Fibroblast of skin of abdomen (primary cell): ENCODE measurements around the gene AMBP.
A peak's percentile ranks its signal among the peaks of the same experiment; 100 is the strongest.
"Not testable (repeated sequence)": the region's sequence is repeated elsewhere in the genome, so short reads cannot be mapped to it uniquely, and the experiment has no call there.

ENCODE experiments used
- DNase-seq: peaks from one replicate; pipeline ENCODE4 v3.0.0-alpha.2; 2013

Gene AMBP

DNA sequence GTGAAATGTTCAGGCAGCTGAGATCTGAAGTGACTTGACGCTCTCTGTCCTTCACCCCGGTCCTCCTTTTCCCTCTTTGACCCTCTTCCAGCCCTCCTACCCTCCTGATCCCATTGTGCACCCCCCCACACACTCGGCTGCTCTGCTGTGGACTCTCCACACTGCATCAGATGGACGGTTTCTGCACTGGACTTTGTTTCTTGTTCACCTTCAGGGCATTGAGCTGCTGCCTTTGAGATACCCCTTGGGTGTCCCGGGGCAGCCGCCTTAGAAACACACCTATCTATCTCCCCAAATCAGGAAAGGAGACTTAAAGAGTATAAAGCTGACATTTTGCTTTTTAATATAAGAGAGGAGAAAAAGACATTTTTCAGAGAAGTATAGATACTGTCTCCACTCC lies 27.5 kb downstream of the AMBP start:
- no peak for DNase-seq

DNA sequence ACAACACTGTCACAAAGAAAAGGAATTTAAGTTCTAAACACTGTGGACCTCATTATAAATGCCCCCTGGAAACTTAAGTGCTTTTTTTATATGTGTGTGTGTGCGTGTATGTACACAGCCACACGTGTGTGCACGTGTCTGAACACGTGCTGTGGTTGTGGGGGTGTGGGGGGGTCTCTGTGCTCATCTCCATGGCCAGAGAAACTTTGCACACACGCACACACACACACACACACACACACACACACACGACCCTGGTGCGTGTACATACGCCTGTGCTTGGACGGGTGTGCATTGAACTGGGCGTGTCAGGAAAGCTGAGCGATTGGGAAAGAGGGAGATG lies 27.9 kb downstream of the AMBP start:
- DNase-seq = no peak

DNA sequence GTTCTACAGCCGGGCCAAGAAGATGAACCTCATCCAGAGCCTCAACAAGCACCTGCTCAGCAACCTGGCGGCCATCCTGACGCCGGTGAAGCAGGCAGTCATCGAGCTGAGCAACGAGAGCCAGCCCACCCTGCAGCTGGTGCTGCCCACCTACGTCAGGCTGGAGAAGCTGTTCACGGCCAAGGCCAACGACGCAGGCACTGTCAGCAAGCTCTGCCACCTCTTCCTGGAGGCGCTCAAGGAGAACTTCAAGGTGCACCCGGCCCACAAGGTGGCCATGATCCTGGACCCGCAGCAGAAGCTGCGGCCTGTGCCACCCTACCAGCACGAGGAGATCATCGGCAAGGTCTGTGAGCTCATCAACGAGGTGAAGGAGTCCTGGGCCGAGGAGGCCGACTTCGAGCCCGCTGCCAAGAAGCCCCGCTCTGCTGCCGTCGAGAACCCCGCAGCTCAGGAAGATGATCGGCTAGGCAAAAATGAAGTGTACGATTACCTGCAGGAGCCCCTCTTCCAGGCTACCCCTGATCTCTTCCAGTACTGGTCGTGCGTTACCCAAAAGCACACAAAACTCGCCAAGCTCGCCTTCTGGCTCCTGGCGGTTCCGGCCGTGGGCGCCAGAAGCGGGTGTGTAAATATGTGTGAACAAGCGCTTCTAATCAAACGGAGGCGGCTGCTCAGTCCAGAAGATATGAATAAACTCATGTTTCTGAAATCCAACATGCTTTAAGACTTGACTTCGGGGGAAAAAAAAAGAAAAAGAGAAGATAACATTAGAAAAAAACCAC lies 28.5 kb downstream of the AMBP start:
- DNase-seq = no peak

- DNase-seq = no peak
These were observed 29.3 kb downstream of the AMBP start for GRCh38 chr9:114048533-114049415.

DNA sequence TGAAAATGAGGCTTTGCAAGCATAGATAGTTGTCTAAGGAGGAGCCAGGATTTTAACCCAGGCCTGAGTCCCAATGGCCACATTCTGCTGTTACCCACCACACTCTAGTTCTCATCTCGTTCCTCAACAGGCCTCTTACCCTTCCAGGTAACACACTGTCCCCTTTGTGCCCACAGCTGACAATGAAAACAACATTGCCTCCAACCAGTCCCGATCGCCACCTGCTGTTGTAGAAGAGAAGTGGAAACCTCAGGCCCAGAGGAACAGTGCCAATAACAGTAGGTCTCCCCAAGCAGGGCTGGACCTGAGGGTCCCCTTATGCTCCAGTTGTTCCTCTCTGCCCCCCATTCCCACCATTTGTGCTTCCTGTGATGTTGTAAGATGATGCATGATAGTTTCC lies 30.4 kb downstream of the AMBP start:
- DNase-seq = no peak

GRCh38 chr9:114046875-114047274 lies 31.2 kb downstream of the AMBP start:
- peak; percentile 49 for DNase-seq

GRCh38 chr9:114046237-114046755 lies 31.8 kb downstream of the AMBP start:
- no peak for DNase-seq

GRCh38 chr9:114043660-114044059 lies 34.4 kb downstream of the AMBP start:
- DNase-seq = not testable (repeated sequence)

DNA sequence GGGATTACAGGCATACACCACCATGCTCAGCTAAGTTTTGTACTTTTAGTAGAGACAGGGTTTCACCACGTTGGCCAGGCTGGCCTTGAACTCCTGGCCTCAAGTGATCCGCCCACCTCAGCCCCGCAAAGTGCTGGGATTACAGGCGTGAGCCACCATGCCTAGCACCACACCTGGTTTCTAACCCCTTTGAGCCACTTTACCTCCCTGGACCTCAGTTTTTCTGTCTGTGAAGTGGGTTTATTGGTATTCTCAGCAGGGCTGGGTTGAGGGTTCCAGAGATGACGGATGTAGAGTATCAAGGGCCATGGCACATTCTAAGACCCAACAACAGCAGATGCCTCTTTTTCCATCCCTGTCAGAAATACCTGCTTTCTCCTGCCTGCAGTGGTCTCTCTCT lies 38.6 kb downstream of the AMBP start:
- no peak for DNase-seq

DNA sequence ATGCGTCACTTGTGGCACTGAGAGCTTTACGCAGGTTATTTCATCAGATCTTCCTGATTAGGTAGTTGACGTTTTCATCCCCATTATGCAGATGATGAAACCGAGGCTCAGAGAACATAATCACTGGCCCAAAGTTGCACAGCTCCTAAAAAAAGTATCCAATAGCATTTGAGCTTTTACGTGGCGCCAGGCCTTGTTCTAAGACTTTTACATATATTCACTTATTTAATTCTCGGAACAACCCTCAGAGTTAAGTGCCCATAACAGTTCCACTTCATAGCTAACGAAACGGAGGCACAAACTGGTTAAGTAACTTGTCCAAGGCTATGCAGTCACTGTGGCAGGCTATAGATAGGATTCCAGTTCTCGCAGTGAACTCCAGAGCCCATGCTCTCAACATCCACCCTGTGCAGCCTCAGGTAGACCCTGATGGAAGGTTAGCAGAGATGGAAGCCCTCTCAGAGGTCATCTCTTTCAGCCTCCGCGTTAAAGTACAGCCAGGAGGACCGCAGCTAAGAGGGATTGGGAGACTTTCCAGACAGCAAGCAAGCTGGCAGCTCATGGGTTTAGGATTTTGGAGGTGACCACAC lies 39.3 kb downstream of the AMBP start:
- DNase-seq = no peak

DNA sequence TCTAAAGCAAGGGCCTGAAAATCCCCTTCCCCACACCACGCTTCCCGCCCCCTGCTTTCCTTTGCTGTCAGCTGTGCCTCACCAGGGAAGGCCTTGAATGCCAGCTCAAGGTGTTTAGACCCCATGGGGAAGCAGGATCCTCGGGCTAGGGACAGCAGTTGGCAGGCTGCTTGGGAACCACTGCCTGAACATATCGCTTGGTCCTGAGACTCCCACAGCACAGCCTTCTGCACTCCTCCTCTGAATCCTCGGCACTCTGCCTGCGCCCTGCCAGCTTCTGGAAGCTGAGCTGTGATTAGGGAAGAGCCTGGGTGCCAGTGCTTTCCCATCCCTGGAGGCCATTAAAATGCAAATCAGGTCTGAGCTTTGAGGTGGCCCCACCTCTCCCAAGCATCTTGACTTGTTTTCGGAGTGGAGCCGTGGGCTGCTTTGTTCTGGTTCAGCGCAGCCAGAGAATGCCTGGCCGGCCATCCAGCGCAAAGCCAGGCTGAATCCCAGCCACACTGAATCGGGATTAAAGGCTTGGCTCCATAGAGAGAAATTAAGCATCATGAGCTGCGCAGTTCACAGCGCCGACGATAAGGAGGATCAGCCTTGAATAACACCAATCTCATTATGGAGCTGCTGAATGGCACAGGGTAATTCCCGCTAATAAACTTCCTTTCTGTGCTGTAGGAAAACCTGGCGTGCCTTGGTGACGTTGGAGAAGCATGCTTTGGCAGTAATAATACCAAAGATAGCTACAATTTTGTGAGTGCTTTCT lies 40.0 kb downstream of the AMBP start:
- DNase-seq = no peak

- DNase-seq = no peak
These were observed 40.9 kb downstream of the AMBP start for GRCh38 chr9:114037249-114037648.

DNA sequence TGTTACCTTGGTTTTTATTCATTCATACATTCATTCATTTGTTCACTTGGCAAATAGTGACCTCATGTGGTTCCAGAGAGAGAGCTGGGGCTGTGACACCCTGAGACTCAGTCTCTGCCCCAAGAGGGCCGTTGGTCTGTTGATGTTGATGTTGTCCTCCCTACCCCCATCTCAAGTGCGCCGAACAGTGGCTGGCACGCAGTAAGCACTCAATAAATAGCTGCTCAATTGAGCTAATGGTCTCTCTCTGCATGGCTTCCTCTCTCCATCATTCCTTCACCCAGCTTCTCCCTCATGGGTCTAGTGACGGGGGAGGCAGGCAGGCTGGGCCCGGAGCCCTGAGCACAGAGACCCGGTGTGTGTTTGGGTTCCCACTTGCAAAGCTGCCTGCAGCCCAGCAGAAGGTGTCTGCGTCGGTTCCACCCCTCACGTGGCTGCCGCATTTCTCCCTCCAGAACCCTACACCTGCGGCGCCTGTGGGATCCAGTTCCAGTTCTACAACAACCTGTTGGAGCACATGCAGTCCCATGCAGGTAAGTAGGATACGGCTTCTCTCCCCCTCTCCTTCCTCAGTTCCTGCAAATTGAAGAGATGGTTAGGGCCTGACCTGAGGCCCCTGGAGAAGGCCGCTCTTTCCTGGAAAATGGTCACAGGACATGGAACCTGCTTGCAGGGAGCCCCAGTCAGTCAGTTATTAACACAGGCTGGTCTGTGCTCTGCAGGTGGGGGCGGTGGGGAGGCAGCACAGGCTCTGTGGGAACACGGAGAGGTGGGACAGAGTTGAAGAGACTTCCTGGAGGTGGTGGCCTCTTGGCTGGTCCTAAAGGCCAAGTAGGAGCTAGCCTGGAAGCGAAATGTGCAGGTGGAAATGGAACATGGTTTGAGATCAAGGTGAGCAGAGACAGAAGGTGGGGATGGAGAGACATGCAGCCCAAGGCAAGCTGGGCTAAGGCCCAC lies 42.0 kb downstream of the AMBP start:
- no peak for DNase-seq

GRCh38 chr9:114035221-114035844 lies 42.8 kb downstream of the AMBP start:
- no peak for DNase-seq

DNA sequence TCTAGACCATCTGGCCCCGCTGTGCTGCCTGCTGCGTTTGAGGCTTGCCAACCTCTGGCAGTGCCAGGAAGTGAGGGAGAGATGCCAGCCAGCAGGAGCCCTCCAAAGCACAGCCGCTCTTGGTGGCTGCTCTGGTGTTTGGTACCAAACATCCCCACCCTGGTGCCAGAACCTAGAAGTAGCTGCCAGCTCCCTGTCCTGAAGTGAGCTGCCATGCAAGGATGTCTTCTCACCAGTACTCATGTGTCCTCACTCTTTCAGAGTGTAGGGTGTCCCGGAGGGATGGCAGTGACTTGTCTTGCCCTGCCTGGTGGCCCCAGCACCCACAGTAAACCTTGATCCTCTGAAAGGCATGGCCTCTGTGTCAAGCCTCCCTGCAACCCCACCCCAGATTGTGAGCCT lies 43.4 kb downstream of the AMBP start:
- no peak for DNase-seq

- no peak for DNase-seq
These were observed 43.9 kb downstream of the AMBP start for GRCh38 chr9:114034196-114034595.

DNA sequence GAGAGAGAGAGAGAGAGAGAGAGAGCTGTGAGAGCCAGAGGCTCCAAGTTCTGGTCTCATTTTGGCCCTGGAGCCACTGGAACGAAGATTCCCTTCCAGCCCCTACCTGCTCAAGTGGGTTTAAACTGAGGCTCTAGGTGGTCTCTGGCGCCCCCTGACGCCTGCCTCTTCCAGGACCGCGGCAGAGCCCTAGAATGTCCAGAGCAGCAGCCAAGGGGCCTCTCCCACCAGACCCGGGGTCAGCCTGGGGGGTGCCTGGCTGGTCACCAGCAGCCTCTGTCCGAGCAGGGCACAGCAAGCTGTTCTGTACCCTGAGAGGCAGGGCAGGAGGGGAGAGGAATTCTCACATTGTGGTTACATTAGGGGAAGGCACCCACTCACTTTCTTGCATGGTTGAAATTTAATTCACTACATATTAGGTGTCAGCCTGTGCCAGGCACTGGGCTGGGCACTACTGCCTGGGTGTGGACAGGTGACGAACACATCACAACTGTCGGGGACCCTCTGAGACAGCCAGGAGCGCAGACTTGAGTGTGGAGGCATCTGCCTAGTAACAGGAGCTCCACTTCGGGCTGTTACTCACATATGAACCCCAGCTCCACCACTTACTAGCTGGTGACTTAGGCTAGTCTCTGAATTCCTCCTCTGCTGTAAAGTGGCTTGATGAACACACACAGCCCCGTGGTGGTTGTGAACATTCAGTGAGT lies 44.5 kb downstream of the AMBP start:
- peak; percentile 11 for DNase-seq

DNA sequence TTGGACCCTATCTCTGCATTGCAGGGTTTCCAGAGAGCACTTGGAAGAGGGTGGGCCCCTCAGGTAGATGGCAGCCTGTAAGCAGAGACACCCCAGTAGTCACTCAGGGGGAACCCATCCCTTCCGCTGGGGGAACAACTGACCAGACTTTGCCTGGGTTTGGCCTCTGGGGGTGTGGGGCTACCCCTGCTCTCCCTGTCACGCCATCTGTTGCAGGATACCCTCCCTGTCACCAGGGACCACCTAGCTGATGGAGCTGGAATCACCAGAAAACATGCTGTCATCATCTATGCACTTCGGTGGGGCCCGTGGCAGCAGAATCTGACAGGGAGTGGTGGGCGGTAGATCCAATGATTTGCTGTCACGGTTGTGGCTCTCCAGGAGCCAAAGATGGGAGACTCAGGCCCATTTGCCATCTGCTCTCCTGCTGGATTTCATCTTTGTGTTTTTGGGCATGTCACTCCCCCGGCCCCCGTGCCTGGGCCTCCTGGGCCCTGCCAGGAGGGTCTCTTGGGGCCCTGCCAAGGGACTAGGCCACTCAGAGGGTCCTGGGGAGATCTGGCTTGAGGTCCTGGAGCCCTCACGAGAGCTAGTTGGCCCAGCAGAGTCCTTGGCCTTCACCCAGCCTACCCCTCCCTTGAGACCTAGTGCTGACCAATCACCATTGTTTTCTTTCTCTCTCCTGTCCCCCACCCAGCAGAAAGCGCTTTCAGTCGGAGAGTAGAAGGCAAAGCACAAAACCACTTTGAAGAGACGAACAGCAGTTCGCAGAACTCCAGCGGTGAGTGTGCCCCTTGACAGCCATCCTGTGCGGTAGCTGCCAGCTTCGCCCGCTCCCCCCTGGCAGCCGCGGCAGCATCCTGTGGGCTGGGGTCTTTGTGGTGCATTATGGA lies 45.9 kb downstream of the AMBP start:
- no peak for DNase-seq

DNA sequence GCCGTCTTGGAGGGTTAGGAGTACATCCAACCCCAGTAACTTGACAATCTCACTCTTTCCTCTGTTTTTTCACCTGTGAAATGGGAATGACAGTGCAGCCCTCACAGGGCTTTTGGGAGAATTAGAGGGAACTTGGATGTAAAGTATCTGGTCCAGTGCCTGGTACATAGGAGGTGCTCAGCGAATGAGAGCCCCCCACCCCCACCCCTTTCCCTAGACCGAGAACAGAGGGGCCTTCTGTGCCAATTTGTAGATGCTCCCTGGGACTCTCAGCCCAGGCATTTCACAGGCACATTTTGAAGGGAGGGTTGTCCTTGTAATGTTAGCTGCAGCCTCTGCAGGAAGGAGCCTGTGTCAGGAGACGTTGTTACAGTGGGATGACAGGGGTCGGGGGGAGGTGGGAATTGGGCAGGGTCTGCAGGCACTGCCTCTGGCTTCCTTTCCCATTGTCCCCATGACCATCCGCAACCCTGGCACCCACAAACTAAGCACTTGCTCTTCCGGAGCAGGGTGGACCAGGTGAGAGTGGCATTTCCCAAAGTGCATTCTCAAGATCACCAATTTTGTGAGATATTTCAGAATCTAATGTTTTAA lies 47.0 kb downstream of the AMBP start:
- no peak for DNase-seq
